Retinal pigment epithelial cell (primary cell): ENCODE data around the gene TRIM66.
A peak's percentile ranks its signal among the peaks of the same experiment; 100 is the strongest.

ENCODE experiments used
- DNase-seq: peaks from one replicate; pipeline ENCODE4 v3.0.0-alpha.2; 2010; ENCODE audit warnings: low read depth
- H3K4me3 ChIP-seq: 2 replicates; pipeline ENCODE4 v1.5.1; 2011; ENCODE audit warnings: mild to moderate bottlenecking, low read length, control low read depth, moderate library complexity
- TF ChIP-seq, protein P1 (sequence below): conservative IDR thresholded peaks from 2 replicates; pipeline ENCODE4 v1.5.1; 2011; ENCODE audit warnings: low read depth, low read length, control low read depth, inconsistent platforms

The TRIM66 gene

DNA sequence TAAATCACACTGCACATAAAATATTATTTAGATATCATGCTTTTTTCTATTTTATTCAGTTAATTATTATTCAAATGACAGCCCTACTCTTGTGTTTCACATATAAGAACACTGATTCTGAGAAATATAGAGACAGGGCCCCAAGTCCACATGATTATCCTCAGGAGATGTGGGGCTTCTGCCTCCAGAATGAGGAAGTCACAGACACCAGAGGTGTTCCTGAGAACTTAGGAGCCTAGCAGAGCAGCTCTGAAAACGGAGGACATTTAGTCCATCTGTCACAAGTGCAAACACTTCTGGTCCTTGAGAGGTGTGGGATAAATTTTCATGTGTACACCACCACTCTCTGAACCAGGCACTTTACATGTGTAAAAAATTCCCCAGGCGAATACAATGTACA is 26.2 kb downstream of the TRIM66 start:
- TF ChIP-seq, protein P1, sequence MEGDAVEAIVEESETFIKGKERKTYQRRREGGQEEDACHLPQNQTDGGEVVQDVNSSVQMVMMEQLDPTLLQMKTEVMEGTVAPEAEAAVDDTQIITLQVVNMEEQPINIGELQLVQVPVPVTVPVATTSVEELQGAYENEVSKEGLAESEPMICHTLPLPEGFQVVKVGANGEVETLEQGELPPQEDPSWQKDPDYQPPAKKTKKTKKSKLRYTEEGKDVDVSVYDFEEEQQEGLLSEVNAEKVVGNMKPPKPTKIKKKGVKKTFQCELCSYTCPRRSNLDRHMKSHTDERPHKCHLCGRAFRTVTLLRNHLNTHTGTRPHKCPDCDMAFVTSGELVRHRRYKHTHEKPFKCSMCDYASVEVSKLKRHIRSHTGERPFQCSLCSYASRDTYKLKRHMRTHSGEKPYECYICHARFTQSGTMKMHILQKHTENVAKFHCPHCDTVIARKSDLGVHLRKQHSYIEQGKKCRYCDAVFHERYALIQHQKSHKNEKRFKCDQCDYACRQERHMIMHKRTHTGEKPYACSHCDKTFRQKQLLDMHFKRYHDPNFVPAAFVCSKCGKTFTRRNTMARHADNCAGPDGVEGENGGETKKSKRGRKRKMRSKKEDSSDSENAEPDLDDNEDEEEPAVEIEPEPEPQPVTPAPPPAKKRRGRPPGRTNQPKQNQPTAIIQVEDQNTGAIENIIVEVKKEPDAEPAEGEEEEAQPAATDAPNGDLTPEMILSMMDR, result no peak
- DNase-seq, result no peak
- H3K4me3 ChIP-seq, result no peak overlapping the region

- DNase-seq, result no peak
- TF ChIP-seq, protein P1, result no peak
Observed at GRCh38 chr11:8654503-8654902, 28.0 kb downstream of the TRIM66 start.

DNA sequence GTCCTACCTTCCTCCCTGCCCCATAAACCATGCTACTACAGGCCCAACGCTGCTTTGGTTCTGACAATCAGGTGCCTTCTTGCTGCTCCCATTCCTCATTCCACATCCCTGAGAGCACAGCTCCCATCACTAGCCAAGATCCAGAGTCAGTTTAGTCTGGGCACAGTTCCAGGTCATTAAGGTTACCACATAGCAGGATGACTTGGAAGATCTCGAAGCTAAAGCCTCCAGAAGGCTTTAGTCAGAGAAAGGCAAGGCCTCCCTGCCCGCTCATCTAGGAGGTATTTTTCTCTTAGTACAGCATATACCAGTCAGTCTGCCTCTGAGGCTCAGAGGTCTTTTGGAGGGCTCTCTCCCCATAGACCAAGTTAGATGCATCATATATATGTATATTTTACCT is 30.3 kb downstream of the TRIM66 start:
- TF ChIP-seq, protein P1, result no peak
- H3K4me3 ChIP-seq, result no peak overlapping the region
- DNase-seq, result peak; percentile 51

More at GRCh38 chr11:8654503-8654902, 28.0 kb downstream of the TRIM66 start:
- no peak overlapping the region for H3K4me3 ChIP-seq

DNA sequence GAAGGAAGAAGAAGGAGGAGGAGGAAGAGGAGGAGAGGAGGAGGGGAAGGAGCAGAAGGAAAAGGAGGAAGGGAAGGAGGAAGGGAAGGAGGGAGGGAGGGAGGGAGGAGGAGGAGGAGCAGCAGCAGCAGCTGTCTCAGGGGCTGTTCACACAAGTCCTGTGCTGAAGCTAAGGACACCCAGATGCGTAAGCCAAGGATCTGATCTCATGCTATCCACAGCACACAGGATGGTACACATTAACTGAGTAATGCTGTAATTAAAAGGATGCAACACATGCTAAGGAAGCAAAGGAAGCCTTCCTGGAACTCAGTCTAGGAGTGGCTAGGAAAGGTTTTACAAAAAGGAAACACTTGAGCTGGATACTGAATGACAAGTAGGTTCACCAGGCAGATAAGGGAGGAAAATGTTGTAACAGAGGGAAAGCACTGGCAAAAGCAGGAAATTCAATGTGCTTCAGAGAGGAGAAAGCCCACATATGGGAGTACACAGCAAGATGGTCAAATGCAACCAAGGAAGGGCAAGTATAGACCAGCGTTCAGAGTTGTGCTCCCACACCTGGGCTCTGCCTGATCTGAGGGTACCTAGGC is 32.0 kb downstream of the TRIM66 start:
- no peak overlapping the region for H3K4me3 ChIP-seq
- no peak for DNase-seq
- TF ChIP-seq, protein P1, result no peak

DNA sequence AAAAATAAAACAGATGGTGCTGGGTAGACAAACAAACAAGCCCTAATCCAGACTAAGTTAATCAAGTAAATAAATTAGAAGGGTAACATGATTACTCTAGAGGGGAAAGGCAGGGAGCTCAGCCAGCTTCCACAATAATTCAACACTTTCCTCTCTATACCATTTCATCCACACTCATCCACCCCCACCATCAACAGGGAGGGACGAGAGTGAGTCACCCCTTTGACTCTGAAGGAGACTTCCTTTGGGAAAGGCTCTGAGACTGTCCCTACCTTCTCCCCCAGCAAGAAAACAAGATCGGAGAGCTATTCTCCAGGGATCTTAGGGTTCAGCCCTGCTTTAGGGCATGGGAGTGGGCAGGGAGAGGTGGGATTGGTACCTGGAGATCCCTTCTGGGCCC is 33.1 kb downstream of the TRIM66 start:
- TF ChIP-seq, protein P1, result no peak
- DNase-seq, result no peak
- H3K4me3 ChIP-seq, result no peak overlapping the region

DNA sequence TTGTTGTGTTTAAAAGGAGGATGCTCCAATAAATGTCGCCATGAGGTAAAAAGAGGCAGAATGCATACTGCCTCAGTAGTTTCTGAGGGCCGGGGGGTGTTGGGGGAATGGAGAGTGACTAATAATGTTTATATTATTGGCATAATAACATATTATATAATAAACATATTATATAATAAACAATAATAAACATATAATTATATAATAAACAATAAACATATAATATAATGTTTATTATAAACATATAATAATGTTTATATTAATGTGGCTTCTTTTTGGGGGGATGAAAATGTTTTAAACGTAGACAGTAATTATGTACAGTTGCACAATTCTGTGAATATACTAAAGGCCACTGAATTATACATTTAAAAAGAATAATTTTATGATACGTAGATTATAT is 35.6 kb downstream of the TRIM66 start:
- DNase-seq, result no peak
- TF ChIP-seq, protein P1, result no peak
- H3K4me3 ChIP-seq, result no peak overlapping the region

- TF ChIP-seq, protein P1, result no peak
- no peak for DNase-seq
- no peak overlapping the region for H3K4me3 ChIP-seq
Observed at GRCh38 chr11:8642196-8642841, 40.1 kb downstream of the TRIM66 start.
